Ovary (tissue), 3 donors: ENCODE results near the gene ZNF763.

Experiments used
- CTCF ChIP-seq, 3 donors: fragments of 450-650 bp in 2 of 3; fragments of 200-600 bp in 1 of 3; IDR thresholded peaks; one replicate each; pipeline versions ENCODE4 v1.5.1 to v1.8.0; 2016 to 2022; ENCODE audit warnings: antibody characterized with exemption in 3 of 3, mild to moderate bottlenecking in 1 of 3
- POLR2A ChIP-seq: fragments of 450-650 bp; IDR thresholded peaks from one replicate; pipeline ENCODE4 v1.6.1; 2017; ENCODE audit warnings: antibody characterized with exemption, mild to moderate bottlenecking, moderate library complexity
- donor health status: DM: no; HTN: no; CAD: no.

- no peak for TF ChIP-seq CTCF (IDR thresholded peaks at IDR 0.05)
- no peak for TF ChIP-seq POLR2A
Observed at GRCh38 chr19:11931051-11931450, 33.8 kb upstream of the ZNF763 start.
